MM.1S (cell line): ENCODE measurements around the gene RNFT2.

Source experiments
- CTCF ChIP-seq: fragments of 300-600 bp; sonication (generic); IDR thresholded peaks from 2 replicates; pipeline ENCODE4 v1.5.1; 2016; ENCODE audit warnings: antibody characterized with exemption, low read length, mixed read lengths
- EZH2phosphoT487 ChIP-seq: fragments of 300-600 bp; sonication (generic); IDR thresholded peaks from 2 replicates; pipeline ENCODE4 v1.6.1; 2018; ENCODE audit warnings: antibody characterized with exemption, low read length

- TF ChIP-seq CTCF, result no peak
- TF ChIP-seq EZH2phosphoT487, result no peak
Measured at GRCh38 chr12:116890330-116890729, 152.2 kb downstream of the RNFT2 start.
